ENCODE data around the gene DRGX.

The DRGX gene

GRCh38 chr10:49333192-49333591 is 62.7 kb downstream of the DRGX start:
- no peak for FAIRE-seq

- no peak for FAIRE-seq
Measured at GRCh38 chr10:49332768-49333167, 63.1 kb downstream of the DRGX start.

- FAIRE-seq: no peak
Measured at GRCh38 chr10:49332333-49332732, 63.6 kb downstream of the DRGX start.

GRCh38 chr10:49331431-49331830 is 64.5 kb downstream of the DRGX start:
- no peak for FAIRE-seq

- FAIRE-seq: no peak
Measured at GRCh38 chr10:49330127-49330665, 65.7 kb downstream of the DRGX start.

- FAIRE-seq: no peak
Measured at GRCh38 chr10:49329146-49329505, 66.8 kb downstream of the DRGX start.

GRCh38 chr10:49328401-49329145 is 67.3 kb downstream of the DRGX start:
- no peak for FAIRE-seq

- FAIRE-seq: no peak
Measured at GRCh38 chr10:49327036-49327813, 68.7 kb downstream of the DRGX start.

- FAIRE-seq: no peak
Measured at GRCh38 chr10:49325916-49326783, 69.7 kb downstream of the DRGX start.

GRCh38 chr10:49325131-49325915 is 70.6 kb downstream of the DRGX start:
- FAIRE-seq: no peak

- FAIRE-seq: no peak
Measured at GRCh38 chr10:49324711-49325110, 71.2 kb downstream of the DRGX start.

- FAIRE-seq: no peak
Measured at GRCh38 chr10:49323896-49324270, 72.0 kb downstream of the DRGX start.

- FAIRE-seq: no peak
Measured at GRCh38 chr10:49323171-49323895, 72.6 kb downstream of the DRGX start.

GRCh38 chr10:49322371-49323170 is 73.3 kb downstream of the DRGX start:
- FAIRE-seq: no peak

- no peak for FAIRE-seq
Measured at GRCh38 chr10:49321021-49321420, 74.9 kb downstream of the DRGX start.

- no peak for FAIRE-seq
Measured at GRCh38 chr10:49320191-49320590, 75.7 kb downstream of the DRGX start.

- FAIRE-seq: no peak
Measured at GRCh38 chr10:49319206-49319605, 76.7 kb downstream of the DRGX start.

GRCh38 chr10:49318755-49319154 is 77.1 kb downstream of the DRGX start:
- FAIRE-seq: no peak

- FAIRE-seq: no peak
Measured at GRCh38 chr10:49318028-49318427, 77.9 kb downstream of the DRGX start.

GRCh38 chr10:49314806-49315205 is 81.1 kb downstream of the DRGX start:
- no peak for FAIRE-seq
